HG03521 (cell line): ENCODE results near the gene POC5.

Experiments used
- ATAC-seq: cut with Tn5 transposase; IDR thresholded peaks from one replicate; pipeline ENCODE4 v1.9.1; 2021; ENCODE audit warnings: mild to moderate bottlenecking, moderate library complexity; ENCODE audit not compliant: unreplicated experiment

The POC5 gene

GRCh38 chr5:75663579-75664284 is 53.5 kb downstream of the POC5 start:
- ATAC-seq, result no peak

GRCh38 chr5:75662061-75662460 is 55.2 kb downstream of the POC5 start:
- ATAC-seq, result no peak

- no peak for ATAC-seq
Observed at GRCh38 chr5:75660678-75661465, 56.4 kb downstream of the POC5 start.

- ATAC-seq, result no peak
Observed at GRCh38 chr5:75659791-75660450, 57.3 kb downstream of the POC5 start.

GRCh38 chr5:75656311-75657003 is 60.8 kb downstream of the POC5 start:
- ATAC-seq, result no peak

GRCh38 chr5:75654693-75655295 is 62.4 kb downstream of the POC5 start:
- ATAC-seq, result no peak

GRCh38 chr5:75653521-75653920 is 63.7 kb downstream of the POC5 start:
- ATAC-seq, result no peak

GRCh38 chr5:75651575-75652238 is 65.5 kb downstream of the POC5 start:
- no peak for ATAC-seq

- no peak for ATAC-seq
Observed at GRCh38 chr5:75648712-75649111, 68.5 kb downstream of the POC5 start.

- ATAC-seq, result no peak
Observed at GRCh38 chr5:75640826-75641225, 76.4 kb downstream of the POC5 start.

GRCh38 chr5:75640395-75640794 is 76.8 kb downstream of the POC5 start:
- no peak for ATAC-seq

GRCh38 chr5:75639535-75640311 is 77.5 kb downstream of the POC5 start:
- ATAC-seq, result no peak

- ATAC-seq, result no peak
Observed at GRCh38 chr5:75637949-75638348, 79.3 kb downstream of the POC5 start.

- no peak for ATAC-seq
Observed at GRCh38 chr5:75632321-75632720, 84.9 kb downstream of the POC5 start.

- ATAC-seq, result no peak
Observed at GRCh38 chr5:75630875-75631274, 86.4 kb downstream of the POC5 start.

GRCh38 chr5:75627801-75628200 is 89.4 kb downstream of the POC5 start:
- no peak for ATAC-seq

- ATAC-seq, result no peak
Observed at GRCh38 chr5:75626959-75627358, 90.3 kb downstream of the POC5 start.
